ENCODE measurements around the gene PID1. TPM values are rescaled to one million over a fixed set of nuclear protein-coding genes. Genes with fewer than 3 reads are reported as not detected.

PID1 gene
- total RNA-seq, 1 experiment from 2014 or later: 2.6 TPM

- TF ChIP-seq FOXK1 (CRISPR knock-in tag; IDR thresholded peaks at IDR 0.05): no peak
- TF ChIP-seq, protein P1, sequence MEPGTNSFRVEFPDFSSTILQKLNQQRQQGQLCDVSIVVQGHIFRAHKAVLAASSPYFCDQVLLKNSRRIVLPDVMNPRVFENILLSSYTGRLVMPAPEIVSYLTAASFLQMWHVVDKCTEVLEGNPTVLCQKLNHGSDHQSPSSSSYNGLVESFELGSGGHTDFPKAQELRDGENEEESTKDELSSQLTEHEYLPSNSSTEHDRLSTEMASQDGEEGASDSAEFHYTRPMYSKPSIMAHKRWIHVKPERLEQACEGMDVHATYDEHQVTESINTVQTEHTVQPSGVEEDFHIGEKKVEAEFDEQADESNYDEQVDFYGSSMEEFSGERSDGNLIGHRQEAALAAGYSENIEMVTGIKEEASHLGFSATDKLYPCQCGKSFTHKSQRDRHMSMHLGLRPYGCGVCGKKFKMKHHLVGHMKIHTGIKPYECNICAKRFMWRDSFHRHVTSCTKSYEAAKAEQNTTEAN (CRISPR knock-in tag; IDR thresholded peaks at IDR 0.05): no peak
- TF ChIP-seq TEAD4 (CRISPR knock-in tag; IDR thresholded peaks at IDR 0.05): no peak
- TF ChIP-seq CREB1 (CRISPR knock-in tag; IDR thresholded peaks at IDR 0.05): no peak
- TF ChIP-seq, protein P2, sequence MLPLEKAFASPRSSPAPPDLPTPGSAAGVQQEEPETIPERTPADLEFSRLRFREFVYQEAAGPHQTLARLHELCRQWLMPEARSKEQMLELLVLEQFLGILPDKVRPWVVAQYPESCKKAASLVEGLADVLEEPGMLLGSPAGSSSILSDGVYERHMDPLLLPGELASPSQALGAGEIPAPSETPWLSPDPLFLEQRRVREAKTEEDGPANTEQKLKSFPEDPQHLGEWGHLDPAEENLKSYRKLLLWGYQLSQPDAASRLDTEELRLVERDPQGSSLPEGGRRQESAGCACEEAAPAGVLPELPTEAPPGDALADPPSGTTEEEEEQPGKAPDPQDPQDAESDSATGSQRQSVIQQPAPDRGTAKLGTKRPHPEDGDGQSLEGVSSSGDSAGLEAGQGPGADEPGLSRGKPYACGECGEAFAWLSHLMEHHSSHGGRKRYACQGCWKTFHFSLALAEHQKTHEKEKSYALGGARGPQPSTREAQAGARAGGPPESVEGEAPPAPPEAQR (CRISPR knock-in tag; IDR thresholded peaks at IDR 0.05): no peak
- no peak for TF ChIP-seq HMGA2 (CRISPR knock-in tag; IDR thresholded peaks at IDR 0.05)
- Mint-ChIP-seq H3K4me3 (no peak overlapping the region), H3K27me3 (ENCODE audit: low read depth) (no peaks in the 10 kb centered on the region), H3K9me3 (peaks cover 8% of the 10 kb centered on the region), H3K27ac (no peak overlapping the region), H3K36me3 (peaks cover 3% of the 10 kb centered on the region), H3K4me1 (peaks cover 20% of the 10 kb centered on the region)
- ATAC-seq (no peak), DNase-seq (ENCODE audit: low spot score) (no peak)
- ChIA-PET CTCF (interaction anchor here (0.6 kb wide), 1 partner anchor 398 kb away, joined by 3 read pairs; no protein-coding TSS in a partner anchor), POLR2A (interaction anchor here (0.6 kb wide), 1 partner anchor 9 kb away, joined by 3 read pairs; no protein-coding TSS in a partner anchor)
These were observed 174.5 kb downstream of the PID1 start for GRCh38 chr2:229096409-229097066.

DNA sequence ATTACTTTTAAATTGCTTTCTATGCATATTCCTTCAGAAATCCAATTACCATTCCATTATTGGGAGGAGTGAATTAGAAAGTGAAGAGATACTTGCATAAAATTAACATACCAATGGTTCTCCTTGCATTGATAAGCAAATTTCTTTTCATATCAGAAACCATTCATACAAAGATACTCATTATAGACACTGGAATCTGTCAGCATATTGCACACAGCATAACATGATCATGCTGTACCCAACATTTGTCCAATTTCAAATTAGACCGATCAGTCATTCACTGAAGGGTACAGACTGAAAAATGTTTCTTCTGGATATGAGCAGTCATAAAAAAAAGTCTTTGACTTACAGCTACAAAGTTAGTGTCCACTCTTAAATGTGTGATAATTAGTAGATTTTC is 175.6 kb downstream of the PID1 start:
- DNase-seq (ENCODE audit: low spot score) (no peak), ATAC-seq (no peak)
- POLR2A ChIA-PET: no interaction called here
- H3K4me1 Mint-ChIP-seq: peaks cover 17% of the 10 kb centered on the region
- peaks cover 3% of the 10 kb centered on the region for H3K36me3 Mint-ChIP-seq
- H3K27ac Mint-ChIP-seq: peak overlapping the region; percentile 41
- H3K9me3 Mint-ChIP-seq: peaks cover 8% of the 10 kb centered on the region
- H3K27me3 Mint-ChIP-seq (ENCODE audit: low read depth): no peaks in the 10 kb centered on the region
- TF ChIP-seq, protein P3, sequence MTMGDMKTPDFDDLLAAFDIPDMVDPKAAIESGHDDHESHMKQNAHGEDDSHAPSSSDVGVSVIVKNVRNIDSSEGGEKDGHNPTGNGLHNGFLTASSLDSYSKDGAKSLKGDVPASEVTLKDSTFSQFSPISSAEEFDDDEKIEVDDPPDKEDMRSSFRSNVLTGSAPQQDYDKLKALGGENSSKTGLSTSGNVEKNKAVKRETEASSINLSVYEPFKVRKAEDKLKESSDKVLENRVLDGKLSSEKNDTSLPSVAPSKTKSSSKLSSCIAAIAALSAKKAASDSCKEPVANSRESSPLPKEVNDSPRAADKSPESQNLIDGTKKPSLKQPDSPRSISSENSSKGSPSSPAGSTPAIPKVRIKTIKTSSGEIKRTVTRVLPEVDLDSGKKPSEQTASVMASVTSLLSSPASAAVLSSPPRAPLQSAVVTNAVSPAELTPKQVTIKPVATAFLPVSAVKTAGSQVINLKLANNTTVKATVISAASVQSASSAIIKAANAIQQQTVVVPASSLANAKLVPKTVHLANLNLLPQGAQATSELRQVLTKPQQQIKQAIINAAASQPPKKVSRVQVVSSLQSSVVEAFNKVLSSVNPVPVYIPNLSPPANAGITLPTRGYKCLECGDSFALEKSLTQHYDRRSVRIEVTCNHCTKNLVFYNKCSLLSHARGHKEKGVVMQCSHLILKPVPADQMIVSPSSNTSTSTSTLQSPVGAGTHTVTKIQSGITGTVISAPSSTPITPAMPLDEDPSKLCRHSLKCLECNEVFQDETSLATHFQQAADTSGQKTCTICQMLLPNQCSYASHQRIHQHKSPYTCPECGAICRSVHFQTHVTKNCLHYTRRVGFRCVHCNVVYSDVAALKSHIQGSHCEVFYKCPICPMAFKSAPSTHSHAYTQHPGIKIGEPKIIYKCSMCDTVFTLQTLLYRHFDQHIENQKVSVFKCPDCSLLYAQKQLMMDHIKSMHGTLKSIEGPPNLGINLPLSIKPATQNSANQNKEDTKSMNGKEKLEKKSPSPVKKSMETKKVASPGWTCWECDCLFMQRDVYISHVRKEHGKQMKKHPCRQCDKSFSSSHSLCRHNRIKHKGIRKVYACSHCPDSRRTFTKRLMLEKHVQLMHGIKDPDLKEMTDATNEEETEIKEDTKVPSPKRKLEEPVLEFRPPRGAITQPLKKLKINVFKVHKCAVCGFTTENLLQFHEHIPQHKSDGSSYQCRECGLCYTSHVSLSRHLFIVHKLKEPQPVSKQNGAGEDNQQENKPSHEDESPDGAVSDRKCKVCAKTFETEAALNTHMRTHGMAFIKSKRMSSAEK (CRISPR knock-in tag; IDR thresholded peaks at IDR 0.05; ENCODE audit: borderline replicate concordance): no peak
- no peak for TF ChIP-seq CTCF (IDR thresholded peaks at IDR 0.05)
- TF ChIP-seq ZNF263 (CRISPR knock-in tag; IDR thresholded peaks at IDR 0.05; ENCODE audit: low read depth): no peak
- TF ChIP-seq PRRX2 (CRISPR knock-in tag; IDR thresholded peaks at IDR 0.05): no peak
- TF ChIP-seq, protein P4, sequence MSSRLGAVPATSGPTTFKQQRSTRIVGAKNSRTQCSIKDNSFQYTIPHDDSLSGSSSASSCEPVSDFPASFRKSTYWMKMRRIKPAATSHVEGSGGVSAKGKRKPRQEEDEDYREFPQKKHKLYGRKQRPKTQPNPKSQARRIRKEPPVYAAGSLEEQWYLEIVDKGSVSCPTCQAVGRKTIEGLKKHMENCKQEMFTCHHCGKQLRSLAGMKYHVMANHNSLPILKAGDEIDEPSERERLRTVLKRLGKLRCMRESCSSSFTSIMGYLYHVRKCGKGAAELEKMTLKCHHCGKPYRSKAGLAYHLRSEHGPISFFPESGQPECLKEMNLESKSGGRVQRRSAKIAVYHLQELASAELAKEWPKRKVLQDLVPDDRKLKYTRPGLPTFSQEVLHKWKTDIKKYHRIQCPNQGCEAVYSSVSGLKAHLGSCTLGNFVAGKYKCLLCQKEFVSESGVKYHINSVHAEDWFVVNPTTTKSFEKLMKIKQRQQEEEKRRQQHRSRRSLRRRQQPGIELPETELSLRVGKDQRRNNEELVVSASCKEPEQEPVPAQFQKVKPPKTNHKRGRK (CRISPR knock-in tag; IDR thresholded peaks at IDR 0.05; ENCODE audit: borderline replicate concordance): no peak
- TF ChIP-seq ERG (CRISPR knock-in tag; IDR thresholded peaks at IDR 0.05): no peak
- H3K4me3 Mint-ChIP-seq: no peak overlapping the region
- CTCF ChIA-PET: no interaction called here
